ENCODE measurements around the gene LYPD6B.

Gene LYPD6B

DNA sequence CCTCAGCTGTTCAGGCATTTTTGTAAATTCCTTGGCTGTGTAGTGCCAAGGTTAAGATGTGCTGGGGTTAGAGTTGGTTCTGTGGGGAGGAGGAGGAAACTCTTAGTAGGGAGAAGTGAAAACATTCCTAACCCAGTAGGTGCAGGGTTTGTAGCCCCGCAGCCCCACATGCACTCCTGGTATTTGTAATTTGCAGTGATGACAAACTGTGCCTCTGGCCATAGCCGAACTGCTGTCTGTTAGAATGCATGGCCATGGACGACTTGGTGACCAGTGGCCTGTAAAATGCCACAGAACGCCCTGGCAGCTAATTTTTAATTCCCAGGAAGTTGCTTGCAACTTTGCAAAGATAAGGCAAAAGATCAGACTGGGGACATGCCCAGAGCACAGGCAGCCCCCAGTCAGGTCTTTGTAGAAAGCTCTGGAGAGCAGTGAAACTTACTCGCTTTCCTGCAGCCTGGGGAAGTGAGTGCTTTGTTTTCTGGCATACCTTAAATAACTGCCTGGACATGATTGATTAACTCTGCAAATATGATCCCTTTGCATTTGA, 38.4 kb downstream of the LYPD6B start:
- no peak for DNase-seq (ENCODE audit: low read depth)

DNA sequence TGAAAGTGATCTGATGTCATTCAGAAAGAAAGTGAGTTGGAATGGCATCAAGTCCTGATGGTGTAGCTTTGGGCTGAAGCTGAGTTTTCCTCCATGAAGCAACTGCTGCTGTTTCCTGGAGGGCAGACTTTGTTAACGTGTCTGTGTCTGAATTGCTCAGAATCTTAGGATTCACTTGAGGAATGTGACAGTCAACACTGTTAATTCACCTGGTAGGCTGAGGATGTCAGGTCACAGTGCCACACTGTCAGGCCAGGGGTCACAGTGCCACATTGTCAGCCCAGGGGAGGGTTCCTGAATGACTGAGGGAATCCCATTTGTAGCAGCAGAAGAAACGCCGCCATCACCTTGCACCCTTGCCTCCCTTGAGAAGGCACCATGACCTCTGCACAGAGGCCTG, 39.4 kb downstream of the LYPD6B start:
- no peak for DNase-seq (ENCODE audit: low read depth)

GRCh38 chr2:149080099-149080498, 41.6 kb downstream of the LYPD6B start:
- no peak for DNase-seq (ENCODE audit: low read depth)

- no peak for DNase-seq (ENCODE audit: low read depth)
Measured at GRCh38 chr2:149080971-149081370, 42.5 kb downstream of the LYPD6B start.

- DNase-seq (ENCODE audit: low read depth), result no peak
Measured at GRCh38 chr2:149082079-149082478, 43.6 kb downstream of the LYPD6B start.

DNA sequence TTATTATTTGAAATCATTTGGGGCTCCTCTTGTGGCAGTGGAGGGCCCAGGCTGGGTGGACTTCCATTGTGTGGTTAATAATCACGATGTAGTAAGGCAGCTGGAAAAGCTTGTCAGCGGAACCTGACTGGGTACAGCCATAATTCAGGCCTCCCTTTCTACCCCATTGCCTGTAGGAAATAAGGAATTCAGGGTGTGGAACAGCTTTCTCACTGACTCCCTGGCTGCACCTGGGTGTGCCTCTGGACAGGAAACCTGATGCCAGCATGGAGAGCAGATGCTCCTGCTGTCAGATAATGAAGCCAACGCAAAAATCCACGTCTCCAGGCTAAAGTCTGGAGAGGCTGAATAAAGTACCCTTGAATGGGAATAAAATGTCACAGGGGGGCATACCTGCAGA, 44.2 kb downstream of the LYPD6B start:
- no peak for DNase-seq (ENCODE audit: low read depth)

- DNase-seq (ENCODE audit: low read depth), result no peak
Measured at GRCh38 chr2:149084924-149085795, 46.7 kb downstream of the LYPD6B start.

GRCh38 chr2:149087751-149088150, 49.3 kb downstream of the LYPD6B start:
- DNase-seq (ENCODE audit: low read depth), result no peak

DNA sequence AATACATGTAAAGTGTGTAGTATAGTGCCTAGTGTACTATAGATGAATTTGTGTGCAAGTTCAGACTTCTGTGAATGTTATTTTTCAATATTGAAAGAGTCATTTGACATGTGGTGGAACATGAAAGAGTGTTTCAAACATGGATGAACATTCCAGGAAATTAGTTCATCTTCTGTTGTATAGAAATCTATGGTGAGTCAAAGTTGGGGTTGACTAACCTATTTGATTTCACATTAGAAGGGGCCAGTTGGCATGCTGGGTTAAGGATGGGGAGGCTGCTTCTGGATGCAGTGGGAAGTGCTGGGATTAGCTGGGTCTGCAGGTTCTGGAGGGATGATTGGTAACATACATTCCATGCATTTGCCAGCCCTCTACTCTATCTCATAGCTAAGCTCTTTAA, 50.6 kb downstream of the LYPD6B start:
- no peak for DNase-seq (ENCODE audit: low read depth)

DNA sequence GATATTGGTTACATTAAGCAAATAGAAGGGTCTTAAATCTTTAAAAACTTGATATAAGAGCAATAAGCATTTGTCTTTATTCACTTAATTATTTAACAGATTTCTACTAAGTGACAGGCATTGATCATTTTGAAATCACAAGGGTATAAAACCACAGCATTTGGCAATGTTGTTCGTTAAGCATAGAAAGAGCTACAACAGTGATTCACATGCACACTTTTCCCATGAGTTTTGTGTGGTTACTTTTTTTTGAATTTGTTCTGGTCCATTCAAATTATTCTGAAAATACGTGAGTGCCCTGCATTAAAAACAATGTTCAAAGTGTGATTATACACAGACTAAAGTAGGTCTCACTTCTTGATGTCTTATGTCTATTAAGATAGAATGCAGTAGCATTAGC, 52.2 kb downstream of the LYPD6B start:
- DNase-seq (ENCODE audit: low read depth), result no peak

- DNase-seq (ENCODE audit: low read depth), result no peak
Measured at GRCh38 chr2:149093579-149093978, 55.1 kb downstream of the LYPD6B start.

GRCh38 chr2:149094217-149095015, 55.9 kb downstream of the LYPD6B start:
- DNase-seq (ENCODE audit: low read depth), result peak; percentile 92

DNA sequence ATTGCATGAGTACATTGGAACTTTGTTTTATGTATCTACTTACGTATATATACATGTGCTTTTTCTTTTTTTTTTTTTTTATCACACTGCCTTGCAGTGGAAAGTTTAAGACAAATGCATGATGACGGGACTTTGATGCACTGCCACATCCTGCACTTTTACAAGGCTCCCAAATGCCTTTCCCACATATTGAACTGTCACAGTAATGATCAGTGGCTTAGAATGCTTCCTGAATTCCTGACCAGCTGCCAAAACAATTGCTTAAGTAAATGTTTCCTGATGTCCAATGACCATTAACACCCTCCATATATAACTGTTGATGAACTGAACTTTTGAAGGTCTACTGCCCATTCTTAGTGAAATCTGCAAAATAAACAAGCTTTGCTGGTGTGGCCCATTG, 60.2 kb downstream of the LYPD6B start:
- DNase-seq (ENCODE audit: low read depth), result peak; percentile 95

DNA sequence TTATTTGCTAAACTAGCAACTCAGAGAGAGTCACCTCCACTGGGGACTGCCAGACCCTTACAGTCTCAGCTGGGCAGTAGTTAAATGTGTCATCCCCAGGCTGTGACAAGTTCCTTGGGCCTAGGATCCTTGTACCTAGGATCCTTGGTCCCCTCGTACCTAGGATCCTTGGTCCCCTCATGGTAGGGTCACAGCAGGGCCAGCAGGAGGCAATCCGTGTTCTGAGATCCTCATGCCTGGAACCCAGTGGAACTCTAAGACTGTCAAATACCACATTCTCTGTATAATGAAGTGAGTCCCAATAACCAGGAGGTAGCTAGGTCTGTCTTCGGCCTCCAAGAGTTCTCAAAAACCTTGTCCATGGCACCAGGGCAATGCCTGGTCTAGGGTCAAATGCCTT, 60.8 kb downstream of the LYPD6B start:
- DNase-seq (ENCODE audit: low read depth), result no peak

GRCh38 chr2:149100739-149101699, 62.5 kb downstream of the LYPD6B start:
- DNase-seq (ENCODE audit: low read depth), result no peak

- no peak for DNase-seq (ENCODE audit: low read depth)
Measured at GRCh38 chr2:149101818-149102217, 63.3 kb downstream of the LYPD6B start.

GRCh38 chr2:149103081-149103620, 64.7 kb downstream of the LYPD6B start:
- no peak for DNase-seq (ENCODE audit: low read depth)

DNA sequence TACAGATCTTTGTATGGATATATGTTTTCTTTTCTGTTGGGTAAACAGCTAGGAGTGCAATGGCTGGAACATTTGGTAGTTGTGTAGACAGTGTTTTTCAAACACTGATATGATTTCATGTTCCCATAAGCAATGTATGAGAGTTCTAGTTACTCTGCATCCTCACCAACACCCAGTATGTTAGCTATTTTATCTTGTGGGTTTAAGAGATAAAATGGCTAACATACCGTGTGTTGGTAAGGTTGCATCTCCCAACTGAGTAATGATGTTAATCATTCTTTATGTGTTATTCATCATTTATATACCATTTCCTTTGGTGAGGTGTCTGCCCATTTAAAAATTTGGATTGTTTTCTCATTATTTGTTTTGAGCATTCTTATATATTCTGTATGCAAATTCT, 65.7 kb downstream of the LYPD6B start:
- DNase-seq (ENCODE audit: low read depth), result no peak

DNA sequence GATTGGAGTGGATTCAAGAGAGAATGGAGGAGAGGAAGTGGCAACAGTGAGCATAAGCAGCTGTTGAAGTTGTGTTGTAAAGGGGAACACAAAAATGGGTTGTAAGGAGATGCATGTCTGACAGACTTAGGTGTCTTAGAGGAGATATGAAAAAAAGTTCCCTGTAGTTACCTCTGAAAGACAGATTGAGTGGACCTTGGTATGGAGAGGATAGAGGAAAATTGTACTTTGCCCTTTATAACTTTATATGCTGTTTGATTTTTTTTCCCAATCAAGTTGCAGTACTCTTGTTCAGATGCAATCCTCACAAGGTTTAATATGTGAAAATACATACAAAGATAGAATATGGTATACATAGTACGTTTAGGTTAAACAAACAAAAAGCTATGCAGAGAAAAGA, 73.6 kb downstream of the LYPD6B start:
- no peak for DNase-seq (ENCODE audit: low read depth)

DNA sequence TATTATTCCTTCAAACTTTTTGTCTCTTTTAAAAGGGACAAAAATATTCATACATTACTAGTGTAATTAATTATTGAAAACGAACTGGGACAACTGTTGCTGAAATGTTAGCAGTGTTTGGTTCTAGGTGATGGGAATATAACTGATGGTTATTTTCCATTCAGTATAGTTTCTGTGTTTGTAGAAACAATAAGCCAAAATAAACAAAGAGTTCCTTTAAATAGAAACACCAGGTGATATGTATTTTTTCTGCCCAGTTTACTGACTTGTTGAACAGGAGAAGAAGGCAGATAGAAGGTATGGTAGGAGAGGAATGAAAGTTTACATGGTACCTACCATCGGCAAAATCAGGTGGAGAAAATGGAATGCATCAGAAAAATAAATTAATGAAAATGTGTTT, 74.2 kb downstream of the LYPD6B start:
- no peak for DNase-seq (ENCODE audit: low read depth)

GRCh38 chr2:149115781-149116180, 77.3 kb downstream of the LYPD6B start:
- no peak for DNase-seq (ENCODE audit: low read depth)

GRCh38 chr2:149119368-149119767, 80.9 kb downstream of the LYPD6B start:
- DNase-seq (ENCODE audit: low read depth), result no peak
